ENCODE results near the gene ITGA8.
A peak's percentile ranks its signal among the peaks of the same experiment; 100 is the strongest.
"Not testable (repeated sequence)": the region's sequence is repeated elsewhere in the genome, so short reads cannot be mapped to it uniquely, and the experiment has no call there.

ITGA8 gene

GRCh38 chr10:15494850-15495506, 224.7 kb downstream of the ITGA8 start:
- no peak for DNase-seq (ENCODE audit: low spot score)

GRCh38 chr10:15491856-15492642, 227.7 kb downstream of the ITGA8 start:
- DNase-seq (ENCODE audit: low spot score): no peak

GRCh38 chr10:15489431-15489830, 230.3 kb downstream of the ITGA8 start:
- DNase-seq (ENCODE audit: low spot score): no peak

- no peak for DNase-seq (ENCODE audit: low spot score)
Measured at GRCh38 chr10:15487376-15487775, 232.3 kb downstream of the ITGA8 start.

- DNase-seq (ENCODE audit: low spot score): no peak
Measured at GRCh38 chr10:15486404-15486803, 233.3 kb downstream of the ITGA8 start.

GRCh38 chr10:15485684-15486316, 233.9 kb downstream of the ITGA8 start:
- DNase-seq (ENCODE audit: low spot score): no peak

- no peak for DNase-seq (ENCODE audit: low spot score)
Measured at GRCh38 chr10:15485027-15485426, 234.7 kb downstream of the ITGA8 start.

- no peak for DNase-seq (ENCODE audit: low spot score)
Measured at GRCh38 chr10:15484128-15484527, 235.6 kb downstream of the ITGA8 start.

GRCh38 chr10:15483215-15484075, 236.3 kb downstream of the ITGA8 start:
- no peak for DNase-seq (ENCODE audit: low spot score)

- no peak for DNase-seq (ENCODE audit: low spot score)
Measured at GRCh38 chr10:15482156-15482555, 237.6 kb downstream of the ITGA8 start.

- no peak for DNase-seq (ENCODE audit: low spot score)
Measured at GRCh38 chr10:15478950-15479349, 240.8 kb downstream of the ITGA8 start.

- peak; percentile 54 for DNase-seq (ENCODE audit: low spot score)
Measured at GRCh38 chr10:15478429-15478828, 241.3 kb downstream of the ITGA8 start.

GRCh38 chr10:15476337-15476736, 243.4 kb downstream of the ITGA8 start:
- DNase-seq (ENCODE audit: low spot score): no peak

- not testable (repeated sequence) for DNase-seq (ENCODE audit: low spot score)
Measured at GRCh38 chr10:15475439-15475838, 244.3 kb downstream of the ITGA8 start.

GRCh38 chr10:15474671-15475070, 245.1 kb downstream of the ITGA8 start:
- no peak for DNase-seq (ENCODE audit: low spot score)

GRCh38 chr10:15473396-15473767, 246.3 kb downstream of the ITGA8 start:
- no peak for DNase-seq (ENCODE audit: low spot score)

- DNase-seq (ENCODE audit: low spot score): peak; percentile 65
Measured at GRCh38 chr10:15472431-15473395, 247.0 kb downstream of the ITGA8 start.

- DNase-seq (ENCODE audit: low spot score): no peak
Measured at GRCh38 chr10:15472008-15472407, 247.7 kb downstream of the ITGA8 start.

GRCh38 chr10:15469111-15469510, 250.6 kb downstream of the ITGA8 start:
- DNase-seq (ENCODE audit: low spot score): no peak

GRCh38 chr10:15464381-15464780, 255.3 kb downstream of the ITGA8 start:
- DNase-seq (ENCODE audit: low spot score): no peak
